H1 (cell line): ENCODE results near the gene IQCK.

Experiments
- CBX5 ChIP-seq: fragments of 300-800, 300-1000 bp; sonication (generic); IDR thresholded peaks from 2 replicates; pipeline ENCODE4 v1.7.1; 2016; ENCODE audit warnings: antibody characterized with exemption, low read length, low read depth
- CTCF ChIP-seq, 3 experiments: IDR thresholded peaks; 1 replicate in 2 of 3; 2 replicates in 1 of 3; pipeline versions ENCODE4 v1.5.1 to v1.6.1; 2011; ENCODE audit warnings: low read length in 3 of 3, mild to moderate bottlenecking in 3 of 3, inconsistent platforms in 2 of 3, low read depth in 1 of 3, moderate library complexity in 1 of 3; ENCODE audit not compliant: insufficient read depth in 1 of 3; ENCODE audit errors: control extremely low read depth in 1 of 3
- HDAC2 ChIP-seq, 2 experiments: fragments of 300-600 bp in 1 of 2; sonication (generic) in 1 of 2; IDR thresholded peaks; 2 replicates each; pipeline ENCODE4 v1.6.1; 2011 to 2012; ENCODE audit warnings: low read depth in 2 of 2, low read length in 2 of 2, mild to moderate bottlenecking in 2 of 2, moderate library complexity in 2 of 2, borderline replicate concordance in 1 of 2, inconsistent platforms in 1 of 2
- POLR2A ChIP-seq, 2 experiments: IDR thresholded peaks; 1 replicate in 1 of 2; 2 replicates in 1 of 2; pipeline ENCODE4 v1.6.1; 2011; ENCODE audit warnings: low read depth in 2 of 2, low read length in 2 of 2, mild to moderate bottlenecking in 2 of 2; ENCODE audit errors: control extremely low read depth in 1 of 2
- POLR2AphosphoS5 ChIP-seq: IDR thresholded peaks from 2 replicates; pipeline ENCODE4 v1.6.1; 2011; ENCODE audit warnings: low read depth, low read length

- no peak for TF ChIP-seq CTCF (IDR thresholded peaks at IDR 0.05; ENCODE audit: control extremely low read depth in 1 of 3, insufficient read depth in 1 of 3, low read depth in 1 of 3, low read length in 3 of 3)
- TF ChIP-seq POLR2A (IDR thresholded peaks at IDR 0.05; ENCODE audit: control extremely low read depth in 1 of 2, low read depth in 2 of 2, low read length in 2 of 2): no peak
- no peak for TF ChIP-seq POLR2AphosphoS5
- no peak for TF ChIP-seq HDAC2 (IDR thresholded peaks at IDR 0.05; ENCODE audit: borderline replicate concordance in 1 of 2, low read depth in 2 of 2, low read length in 2 of 2)
- no peak for TF ChIP-seq CBX5
Measured at GRCh38 chr16:19856120-19856519, 138.0 kb downstream of the IQCK start.
